ENCODE data around the gene DLGAP3.

Gene DLGAP3

DNA sequence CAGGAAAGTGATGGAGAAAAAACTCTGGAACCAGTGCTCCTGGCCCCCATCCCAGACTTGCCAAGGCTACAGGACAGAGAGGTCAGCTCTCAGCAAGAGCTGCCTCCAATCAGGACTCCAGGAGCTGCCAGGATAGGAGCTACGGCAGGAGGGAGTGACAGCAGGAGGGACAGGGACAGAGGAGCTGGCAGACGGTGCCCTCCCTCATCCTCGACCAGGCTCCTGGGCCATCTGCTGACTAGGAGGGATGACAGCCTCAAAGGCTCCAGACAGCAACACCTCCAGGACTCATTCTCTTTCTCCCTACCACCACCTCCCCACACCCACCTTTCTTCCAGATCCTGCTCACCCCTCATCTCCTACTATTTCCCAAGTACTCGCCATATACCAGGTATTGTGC lies 22.7 kb downstream of the DLGAP3 start:
- Histone ChIP-seq H3K9ac (no peak overlapping the region), H3K4me3 (no peak overlapping the region), H3K9me3 (no peaks in the 10 kb centered on the region), H3K27ac (no peak overlapping the region), H3K27me3 (no peaks in the 10 kb centered on the region), H3K4me2 (no peak overlapping the region), H4K20me1 (peaks cover 40% of the 10 kb centered on the region), H3K36me3 (0 out of 2 replicates have a peak, but pooled peaks cover 7% of the 10 kb centered on the region), H3K4me1 (no peaks in the 10 kb centered on the region)
- no peak for TF ChIP-seq Cebpa-rat (IDR thresholded peaks at IDR 0.05)

DNA sequence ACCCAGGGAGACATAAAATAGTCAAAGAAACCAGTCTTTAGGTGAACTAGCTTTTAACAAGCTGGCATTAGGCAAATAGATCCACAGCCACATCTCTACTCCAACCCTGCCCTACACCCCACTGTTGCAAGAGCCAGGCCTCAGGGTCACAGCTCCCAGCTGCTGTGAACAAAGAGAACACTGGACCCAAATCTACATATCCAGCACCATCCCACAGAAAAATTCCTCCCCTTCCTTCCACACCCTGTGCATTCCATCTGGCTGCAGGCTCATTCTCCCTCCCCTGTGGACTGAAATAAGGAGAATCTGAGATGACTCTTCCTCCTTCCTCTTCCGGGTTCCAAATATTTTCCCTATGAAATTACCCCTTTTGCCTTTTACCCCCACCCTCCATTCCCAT lies 23.2 kb downstream of the DLGAP3 start:
- Histone ChIP-seq H3K4me1 (no peaks in the 10 kb centered on the region), H3K9ac (no peak overlapping the region), H3K36me3 (0 out of 2 replicates have a peak, but pooled peaks cover 7% of the 10 kb centered on the region), H3K27ac (no peak overlapping the region), H4K20me1 (peaks cover 40% of the 10 kb centered on the region), H3K4me3 (no peak overlapping the region), H3K4me2 (no peak overlapping the region), H3K27me3 (no peaks in the 10 kb centered on the region), H3K9me3 (no peaks in the 10 kb centered on the region)
- TF ChIP-seq Cebpa-rat (IDR thresholded peaks at IDR 0.05): no peak

DNA sequence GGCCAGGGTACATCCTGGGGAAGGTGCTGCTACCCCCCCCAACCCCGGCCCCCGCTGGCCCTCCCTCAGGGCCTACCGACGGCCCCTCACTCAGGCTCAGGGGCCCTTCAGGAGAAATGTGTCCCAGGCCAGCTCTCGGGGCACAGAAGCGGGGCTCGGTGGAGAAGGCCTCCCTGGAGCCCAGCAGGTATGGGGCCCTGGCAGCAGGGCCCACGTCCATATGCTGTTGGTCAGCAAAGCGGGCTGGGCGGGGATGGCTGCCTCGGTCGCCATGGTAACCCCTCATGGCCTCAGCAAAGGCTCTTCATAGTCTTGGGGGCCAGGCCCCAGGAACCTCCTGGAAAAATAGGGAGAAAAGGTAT lies 24.4 kb downstream of the DLGAP3 start:
- Histone ChIP-seq H3K9ac (no peak overlapping the region), H3K4me2 (no peak overlapping the region), H3K9me3 (no peaks in the 10 kb centered on the region), H3K4me3 (no peak overlapping the region), H3K4me1 (no peaks in the 10 kb centered on the region), H4K20me1 (peaks cover 38% of the 10 kb centered on the region), H3K27me3 (no peaks in the 10 kb centered on the region), H3K36me3 (0 out of 2 replicates have a peak, but pooled peaks cover 7% of the 10 kb centered on the region), H3K27ac (no peak overlapping the region)
- TF ChIP-seq Cebpa-rat (IDR thresholded peaks at IDR 0.05): no peak

DNA sequence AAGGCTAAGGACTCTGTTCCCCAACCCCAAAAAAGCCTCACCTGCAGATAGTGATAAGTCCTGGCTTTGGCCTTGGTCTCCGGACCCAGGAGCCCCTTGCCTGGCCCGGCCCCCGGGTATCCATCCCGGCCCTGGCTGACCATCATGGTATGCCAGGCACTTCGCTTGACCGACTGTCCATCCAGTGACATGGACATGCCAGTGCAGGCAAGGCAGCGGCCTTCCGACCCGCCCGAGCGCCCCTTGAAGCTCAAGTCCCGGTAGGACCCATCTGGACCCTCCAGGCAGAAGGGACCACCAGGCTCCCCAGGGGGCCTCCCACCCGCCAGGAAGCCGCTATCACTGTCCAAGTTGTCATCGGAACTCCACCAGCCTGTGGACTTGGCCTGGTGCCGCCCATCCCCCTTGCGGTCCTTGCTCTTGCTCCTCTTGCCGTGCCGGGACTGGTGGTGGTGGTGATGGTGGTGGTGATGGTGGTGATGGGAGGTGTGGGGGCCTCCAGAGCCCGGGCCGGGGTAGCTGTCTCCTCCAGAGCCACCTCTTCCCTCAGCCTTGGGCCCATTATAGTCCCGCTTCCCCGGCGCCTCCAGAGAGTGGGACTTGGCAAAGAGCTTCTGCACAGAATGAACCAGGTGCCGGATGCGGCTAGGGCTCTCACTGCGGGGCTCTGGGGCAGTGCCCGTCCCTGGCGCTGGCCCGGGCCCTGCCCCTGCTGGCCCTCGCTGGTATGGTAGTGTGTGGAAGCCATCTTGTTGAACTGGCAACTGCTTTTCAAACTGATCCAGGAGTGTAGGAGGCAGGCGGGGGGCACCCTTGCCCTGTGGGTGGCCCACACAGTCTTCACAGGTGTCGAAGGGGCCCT lies 25.0 kb downstream of the DLGAP3 start:
- no peak for TF ChIP-seq Cebpa-rat (IDR thresholded peaks at IDR 0.05)
- Histone ChIP-seq H4K20me1 (peaks cover 33% of the 10 kb centered on the region), H3K4me2 (no peak overlapping the region), H3K4me3 (no peak overlapping the region), H3K27ac (no peak overlapping the region), H3K36me3 (0 out of 2 replicates have a peak, but pooled peaks cover 7% of the 10 kb centered on the region), H3K4me1 (no peaks in the 10 kb centered on the region), H3K27me3 (no peaks in the 10 kb centered on the region), H3K9me3 (no peaks in the 10 kb centered on the region), H3K9ac (no peak overlapping the region)

DNA sequence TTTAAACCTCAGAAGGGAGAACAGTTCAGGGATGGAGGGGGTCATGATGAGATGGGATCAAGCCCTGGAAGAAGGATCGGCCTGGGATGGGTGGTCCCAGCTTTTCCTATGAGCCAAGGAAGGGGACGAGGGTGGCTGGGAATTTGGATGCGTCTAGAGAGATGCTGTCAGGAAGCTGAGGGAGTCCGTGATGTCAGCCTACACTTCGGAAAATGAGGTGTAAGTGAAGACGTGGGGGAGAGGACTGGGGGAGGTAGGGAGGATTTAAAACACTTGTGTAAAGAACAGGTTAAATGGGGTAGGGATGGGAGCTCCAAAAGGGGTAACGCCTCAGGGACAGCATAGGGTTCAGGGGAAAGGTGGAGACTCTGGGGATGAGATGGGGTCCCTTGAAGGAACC lies 27.5 kb downstream of the DLGAP3 start:
- Histone ChIP-seq H3K4me1 (peaks cover 10% of the 10 kb centered on the region), H3K36me3 (0 out of 2 replicates have a peak, but pooled peaks cover 7% of the 10 kb centered on the region), H3K9me3 (no peaks in the 10 kb centered on the region), H4K20me1 (0 out of 2 replicates have a peak, but pooled peaks cover 8% of the 10 kb centered on the region), H3K27ac (no peak overlapping the region), H3K4me3 (no peak overlapping the region), H3K4me2 (no peak overlapping the region), H3K9ac (no peak overlapping the region), H3K27me3 (no peaks in the 10 kb centered on the region)
- no peak for TF ChIP-seq Cebpa-rat (IDR thresholded peaks at IDR 0.05)

DNA sequence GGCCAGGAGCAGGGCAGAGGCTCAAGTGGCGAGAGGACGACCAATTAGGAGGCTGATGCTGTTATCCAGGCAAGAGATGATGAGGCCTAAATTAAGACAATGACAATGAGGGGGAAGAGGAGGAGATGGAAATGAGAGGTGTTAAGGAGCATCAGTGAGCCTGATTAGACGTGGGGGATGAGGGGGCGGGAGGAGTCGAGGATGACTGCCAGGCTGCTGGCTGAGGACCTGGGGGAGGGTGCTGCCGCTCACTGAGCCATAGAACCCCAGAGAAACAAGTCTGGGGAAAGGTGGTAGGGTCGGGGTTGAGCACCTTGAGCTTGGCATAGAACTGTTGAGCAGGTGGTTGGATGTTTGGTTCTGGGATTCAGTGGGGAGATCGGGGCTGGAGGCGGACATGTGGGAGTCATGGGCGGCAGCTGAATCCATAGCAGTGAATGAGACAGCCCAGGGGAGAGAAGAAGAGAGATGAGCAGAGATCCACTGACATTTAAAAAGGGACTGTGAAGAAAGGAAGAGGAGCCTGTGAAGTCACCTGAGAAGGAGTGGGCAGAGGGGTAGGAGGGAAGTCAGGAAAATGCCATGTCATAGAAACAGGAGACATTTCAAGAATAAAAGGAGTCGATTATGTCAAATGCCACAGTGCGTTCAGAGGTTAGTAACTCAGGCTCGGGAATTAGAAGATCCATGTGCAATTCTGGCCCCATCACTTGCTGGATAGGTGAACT lies 28.5 kb downstream of the DLGAP3 start:
- Histone ChIP-seq H3K4me1 (peaks cover 10% of the 10 kb centered on the region), H3K4me2 (no peak overlapping the region), H3K9me3 (no peaks in the 10 kb centered on the region), H3K9ac (no peak overlapping the region), H3K36me3 (0 out of 2 replicates have a peak, but pooled peaks cover 7% of the 10 kb centered on the region), H4K20me1 (no peaks in the 10 kb centered on the region), H3K27ac (no peak overlapping the region), H3K4me3 (no peak overlapping the region), H3K27me3 (no peaks in the 10 kb centered on the region)
- no peak for TF ChIP-seq Cebpa-rat (IDR thresholded peaks at IDR 0.05)

DNA sequence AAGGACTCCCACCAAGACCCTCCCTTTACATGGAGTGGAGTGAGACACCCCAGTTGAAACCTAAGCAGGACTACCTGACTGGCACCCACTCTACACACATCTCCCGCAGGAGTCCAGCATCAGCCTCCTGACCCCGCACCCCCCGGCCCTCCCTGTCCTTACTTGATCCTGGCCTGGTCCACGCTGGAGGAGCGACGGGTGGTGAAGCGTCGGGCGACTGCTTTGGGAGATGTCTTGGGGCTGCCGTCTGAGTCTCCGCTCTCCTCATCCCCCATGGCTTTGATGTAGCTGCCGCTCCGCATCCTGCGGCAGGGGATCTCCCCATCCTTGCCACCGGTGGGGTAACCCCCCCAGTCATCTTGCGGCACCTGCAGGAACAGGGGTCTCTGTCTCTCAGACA lies 29.5 kb downstream of the DLGAP3 start:
- Histone ChIP-seq H3K9me3 (no peaks in the 10 kb centered on the region), H3K27ac (no peak overlapping the region), H3K4me3 (no peak overlapping the region), H3K27me3 (no peaks in the 10 kb centered on the region), H3K36me3 (0 out of 2 replicates have a peak, but pooled peaks cover 7% of the 10 kb centered on the region), H4K20me1 (no peaks in the 10 kb centered on the region), H3K9ac (no peak overlapping the region), H3K4me1 (peaks cover 10% of the 10 kb centered on the region), H3K4me2 (no peak overlapping the region)
- TF ChIP-seq Cebpa-rat (IDR thresholded peaks at IDR 0.05): no peak

DNA sequence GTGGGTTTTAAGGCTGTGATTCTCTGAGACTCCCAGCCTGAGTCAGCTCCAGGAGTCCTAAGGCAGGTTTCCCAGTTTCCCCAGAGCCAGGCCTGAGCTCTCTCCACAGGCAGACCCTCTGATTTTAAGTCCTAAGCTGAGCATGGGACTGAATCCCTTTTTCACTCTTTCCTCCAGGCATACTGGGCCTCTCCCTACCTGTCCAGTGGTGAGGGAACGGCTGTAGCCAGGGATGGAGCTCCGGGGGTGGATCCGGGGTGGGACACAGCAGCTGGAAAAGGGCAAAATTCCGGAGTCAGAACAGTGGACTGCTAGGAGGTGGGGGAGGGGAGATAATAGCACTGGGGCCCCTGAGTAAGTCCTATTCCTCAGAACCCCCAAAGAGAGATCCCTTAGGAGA lies 30.0 kb downstream of the DLGAP3 start:
- Histone ChIP-seq H3K27me3 (no peaks in the 10 kb centered on the region), H3K4me1 (peaks cover 10% of the 10 kb centered on the region), H3K4me2 (no peak overlapping the region), H4K20me1 (no peaks in the 10 kb centered on the region), H3K9me3 (no peaks in the 10 kb centered on the region), H3K4me3 (no peak overlapping the region), H3K9ac (no peak overlapping the region), H3K36me3 (0 out of 2 replicates have a peak, but pooled peaks cover 4% of the 10 kb centered on the region), H3K27ac (no peak overlapping the region)
- TF ChIP-seq Cebpa-rat (IDR thresholded peaks at IDR 0.05): no peak

DNA sequence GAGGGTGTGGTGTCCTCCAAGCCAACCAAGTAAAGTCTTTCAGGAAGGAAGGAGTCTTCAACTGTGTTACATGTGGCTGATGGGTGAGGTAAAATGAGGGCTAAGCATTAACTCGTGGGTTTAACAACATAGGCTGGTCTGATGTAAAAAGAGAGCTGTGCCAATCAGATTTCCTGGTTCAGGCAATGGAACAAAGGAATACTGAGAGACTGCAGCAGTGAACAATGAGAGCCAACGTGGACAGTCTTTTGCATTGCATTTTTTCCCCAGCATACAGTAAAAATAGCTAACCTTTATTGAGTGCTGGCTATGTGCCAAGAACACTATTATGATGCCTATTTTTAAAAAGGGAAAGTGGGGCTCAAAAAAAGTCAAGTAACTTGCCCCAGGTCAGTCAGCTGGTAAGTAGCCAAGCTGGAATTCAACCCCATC lies 31.1 kb downstream of the DLGAP3 start:
- TF ChIP-seq Cebpa-rat (IDR thresholded peaks at IDR 0.05): no peak
- no peaks in the 10 kb centered on the region for H3K36me3 ChIP-seq
- H3K27ac ChIP-seq: no peak overlapping the region
- peaks cover 10% of the 10 kb centered on the region for H3K4me1 ChIP-seq
- no peaks in the 10 kb centered on the region for H3K27me3 ChIP-seq
- H3K4me2 ChIP-seq: peak overlapping the region; percentile 12
- no peaks in the 10 kb centered on the region for H4K20me1 ChIP-seq
- H3K4me3 ChIP-seq: no peak overlapping the region
- H3K9ac ChIP-seq: no peak overlapping the region
- H3K9me3 ChIP-seq: peaks cover 4% of the 10 kb centered on the region

DNA sequence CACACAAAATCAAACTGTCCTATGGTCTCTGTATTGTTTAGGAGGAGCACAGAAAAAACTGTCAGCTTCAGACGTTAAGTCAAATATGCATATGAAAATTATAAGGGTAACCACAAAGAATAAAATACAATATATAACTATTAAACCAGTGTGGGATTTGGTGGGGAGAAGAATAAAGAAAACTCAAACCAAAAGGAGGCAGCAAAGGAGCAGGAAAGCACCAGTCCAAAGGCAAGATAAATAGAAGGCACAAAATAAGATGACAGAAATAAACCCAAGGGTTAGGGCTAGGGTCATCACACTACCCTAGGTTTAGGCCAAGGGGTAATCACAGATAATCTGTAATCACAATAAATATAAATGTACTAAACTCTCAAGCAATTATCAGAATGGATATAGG lies 32.8 kb downstream of the DLGAP3 start:
- no peaks in the 10 kb centered on the region for H3K36me3 ChIP-seq
- no peak overlapping the region for H3K27ac ChIP-seq
- peaks cover 10% of the 10 kb centered on the region for H3K4me1 ChIP-seq
- no peak overlapping the region for H3K4me3 ChIP-seq
- H3K27me3 ChIP-seq: no peaks in the 10 kb centered on the region
- no peaks in the 10 kb centered on the region for H4K20me1 ChIP-seq
- H3K4me2 ChIP-seq: no peak overlapping the region
- H3K9me3 ChIP-seq: peaks cover 21% of the 10 kb centered on the region
- H3K9ac ChIP-seq: no peak overlapping the region
- TF ChIP-seq Cebpa-rat (IDR thresholded peaks at IDR 0.05): no peak

All from BLaER1 (cell line).